SU-DHL-6 (cell line): ENCODE measurements around the gene CUBN.

ENCODE experiments used
- H2AFZ ChIP-seq: fragments of 200-600 bp; sonication (generic); 2 replicates; pipeline ENCODE4 v1.6.1; 2014; ENCODE audit warnings: low read depth, mild to moderate bottlenecking, moderate library complexity, mixed read lengths, antibody characterized with exemption, low read length; ENCODE audit not compliant: severe bottlenecking
- H3F3A ChIP-seq: fragments of 200-600 bp; shearing (Covaris generic); 2 replicates; pipeline ENCODE4 v1.6.0; 2016; ENCODE audit warnings: antibody characterized with exemption, mild to moderate bottlenecking; ENCODE audit not compliant: insufficient read depth
- H3K27ac ChIP-seq: fragments of 200-600 bp; sonication (generic); 2 replicates; pipeline ENCODE4 v1.5.1; 2016; ENCODE audit warnings: low read depth, mild to moderate bottlenecking, low read length, moderate library complexity, mixed read lengths
- H3K27me3 ChIP-seq: fragments of 200-600 bp; sonication (generic), shearing (Covaris generic); 2 replicates; pipeline ENCODE4 v1.6.0; 2014; ENCODE audit warnings: mild to moderate bottlenecking, low read length
- H3K36me3 ChIP-seq: fragments of 200-600 bp; sonication (generic); 2 replicates; pipeline ENCODE4 v1.6.1; 2014; ENCODE audit warnings: mild to moderate bottlenecking, low read length, mixed read lengths
- H3K4me2 ChIP-seq: fragments of 300-600, 200-600 bp; shearing (Covaris generic), sonication (generic); 2 replicates; pipeline ENCODE4 v1.6.0; 2014; ENCODE audit warnings: low read length, low read depth, mild to moderate bottlenecking; ENCODE audit not compliant: poor library complexity, severe bottlenecking
- H3K4me3 ChIP-seq: fragments of 200-600 bp; sonication (generic); 2 replicates; pipeline ENCODE4 v1.5.1; 2014; ENCODE audit warnings: antibody characterized with exemption, low read length, mild to moderate bottlenecking, mixed read lengths; ENCODE audit not compliant: insufficient read depth, poor library complexity, severe bottlenecking
- H3K79me2 ChIP-seq: fragments of 200-600 bp; sonication (generic); 2 replicates; pipeline ENCODE4 v1.6.1; 2014; ENCODE audit warnings: mild to moderate bottlenecking, low read length, moderate library complexity; ENCODE audit not compliant: insufficient read depth
- H3K9ac ChIP-seq: fragments of 200-600 bp; sonication (generic); 2 replicates; pipeline ENCODE4 v1.7.0; 2014; ENCODE audit warnings: mild to moderate bottlenecking, low read length
- H3K9me2 ChIP-seq: fragments of 200-600 bp; sonication (generic); replicated peaks from 2 replicates; pipeline ENCODE4 v1.6.1; 2014; ENCODE audit warnings: low read length; ENCODE audit not compliant: insufficient read depth
- H3K9me3 ChIP-seq: fragments of 200-600 bp; sonication (generic); 2 replicates; pipeline ENCODE4 v1.6.1; 2014; ENCODE audit warnings: low read length, mixed read lengths; ENCODE audit not compliant: insufficient read depth
- H4K20me1 ChIP-seq: fragments of 200-600 bp; sonication (generic); 2 replicates; pipeline ENCODE4 v1.6.1; 2014; ENCODE audit warnings: low read depth, mild to moderate bottlenecking, antibody characterized with exemption, low read length, moderate library complexity, mixed read lengths
- EZH2phosphoT487 ChIP-seq: fragments of 200-600 bp; sonication (generic), shearing (Covaris generic); conservative IDR thresholded peaks from 2 replicates; pipeline ENCODE4 v1.6.1; 2018; ENCODE audit warnings: mild to moderate bottlenecking, antibody characterized with exemption, low read length, moderate library complexity, mixed read lengths
- TF ChIP-seq, protein P1 (sequence below): fragments of 200-600 bp; sonication (generic); IDR thresholded peaks from one replicate; pipeline ENCODE4 v1.5.1; 2017; ENCODE audit warnings: antibody characterized with exemption, mild to moderate bottlenecking, low read length, moderate library complexity; ENCODE audit not compliant: insufficient read depth, poor library complexity, severe bottlenecking

Gene CUBN

DNA sequence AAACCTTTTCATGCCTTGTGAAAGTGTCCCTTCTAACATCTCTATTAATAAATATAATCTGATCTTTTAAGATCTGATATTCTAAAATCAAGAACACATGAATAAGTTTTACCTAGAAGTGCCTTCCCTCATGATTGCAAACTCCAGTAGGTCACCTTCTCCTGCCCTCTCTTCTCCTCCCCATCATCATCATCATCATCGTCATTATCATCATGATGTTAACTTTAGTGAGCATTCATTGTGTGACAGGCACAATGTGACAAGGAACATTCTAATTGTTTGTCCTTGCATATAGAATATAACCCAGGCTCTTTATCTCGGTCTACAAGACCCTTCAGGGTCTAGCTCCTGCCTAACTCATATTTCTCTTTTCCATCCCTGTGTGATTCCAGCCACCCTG lies 51.7 kb downstream of the CUBN start:
- Histone ChIP-seq H3K9ac (no peak overlapping the region), H3K9me3 (no peaks in the 10 kb centered on the region), H4K20me1 (no peaks in the 10 kb centered on the region), H3K79me2 (no peaks in the 10 kb centered on the region), H3K4me2 (no peak overlapping the region), H3K4me3 (no peak overlapping the region), H3F3A (no peaks in the 10 kb centered on the region), H3K9me2 (no peaks in the 10 kb centered on the region), H3K36me3 (no peaks in the 10 kb centered on the region), H2AFZ (no peak overlapping the region), H3K27me3 (no peaks in the 10 kb centered on the region), H3K27ac (no peak overlapping the region)
- TF ChIP-seq, protein P1, sequence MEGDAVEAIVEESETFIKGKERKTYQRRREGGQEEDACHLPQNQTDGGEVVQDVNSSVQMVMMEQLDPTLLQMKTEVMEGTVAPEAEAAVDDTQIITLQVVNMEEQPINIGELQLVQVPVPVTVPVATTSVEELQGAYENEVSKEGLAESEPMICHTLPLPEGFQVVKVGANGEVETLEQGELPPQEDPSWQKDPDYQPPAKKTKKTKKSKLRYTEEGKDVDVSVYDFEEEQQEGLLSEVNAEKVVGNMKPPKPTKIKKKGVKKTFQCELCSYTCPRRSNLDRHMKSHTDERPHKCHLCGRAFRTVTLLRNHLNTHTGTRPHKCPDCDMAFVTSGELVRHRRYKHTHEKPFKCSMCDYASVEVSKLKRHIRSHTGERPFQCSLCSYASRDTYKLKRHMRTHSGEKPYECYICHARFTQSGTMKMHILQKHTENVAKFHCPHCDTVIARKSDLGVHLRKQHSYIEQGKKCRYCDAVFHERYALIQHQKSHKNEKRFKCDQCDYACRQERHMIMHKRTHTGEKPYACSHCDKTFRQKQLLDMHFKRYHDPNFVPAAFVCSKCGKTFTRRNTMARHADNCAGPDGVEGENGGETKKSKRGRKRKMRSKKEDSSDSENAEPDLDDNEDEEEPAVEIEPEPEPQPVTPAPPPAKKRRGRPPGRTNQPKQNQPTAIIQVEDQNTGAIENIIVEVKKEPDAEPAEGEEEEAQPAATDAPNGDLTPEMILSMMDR = no peak
- TF ChIP-seq EZH2phosphoT487 = no peak

DNA sequence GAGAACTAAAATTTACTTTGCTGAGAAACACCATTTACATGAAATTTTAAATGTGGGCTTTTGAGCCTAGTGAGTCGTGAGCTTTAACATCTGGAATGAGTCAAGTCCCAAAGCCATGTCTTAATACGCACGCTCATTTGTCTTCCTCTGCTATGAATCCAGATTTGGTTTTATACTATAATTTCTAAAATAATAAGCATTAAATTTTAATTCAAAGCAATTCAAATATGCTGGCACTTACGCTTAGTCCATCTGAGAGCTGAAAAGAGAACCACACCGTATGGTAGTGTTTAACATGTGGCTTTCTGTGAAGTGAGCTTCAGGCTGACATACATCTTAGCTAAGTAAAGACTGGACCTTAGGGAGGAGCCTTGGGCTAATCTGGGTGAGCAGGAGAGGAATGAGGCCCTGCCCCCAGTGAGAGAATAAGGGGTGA lies 52.2 kb downstream of the CUBN start:
- Histone ChIP-seq H3K9me2 (no peaks in the 10 kb centered on the region), H3K27me3 (no peaks in the 10 kb centered on the region), H3K27ac (no peak overlapping the region), H3K4me3 (no peak overlapping the region), H3K36me3 (no peaks in the 10 kb centered on the region), H3K79me2 (no peaks in the 10 kb centered on the region), H3K4me2 (no peak overlapping the region), H2AFZ (no peak overlapping the region), H3F3A (no peaks in the 10 kb centered on the region), H4K20me1 (no peaks in the 10 kb centered on the region), H3K9ac (no peak overlapping the region), H3K9me3 (no peaks in the 10 kb centered on the region)
- no peak for TF ChIP-seq EZH2phosphoT487
- TF ChIP-seq, protein P1 = no peak

DNA sequence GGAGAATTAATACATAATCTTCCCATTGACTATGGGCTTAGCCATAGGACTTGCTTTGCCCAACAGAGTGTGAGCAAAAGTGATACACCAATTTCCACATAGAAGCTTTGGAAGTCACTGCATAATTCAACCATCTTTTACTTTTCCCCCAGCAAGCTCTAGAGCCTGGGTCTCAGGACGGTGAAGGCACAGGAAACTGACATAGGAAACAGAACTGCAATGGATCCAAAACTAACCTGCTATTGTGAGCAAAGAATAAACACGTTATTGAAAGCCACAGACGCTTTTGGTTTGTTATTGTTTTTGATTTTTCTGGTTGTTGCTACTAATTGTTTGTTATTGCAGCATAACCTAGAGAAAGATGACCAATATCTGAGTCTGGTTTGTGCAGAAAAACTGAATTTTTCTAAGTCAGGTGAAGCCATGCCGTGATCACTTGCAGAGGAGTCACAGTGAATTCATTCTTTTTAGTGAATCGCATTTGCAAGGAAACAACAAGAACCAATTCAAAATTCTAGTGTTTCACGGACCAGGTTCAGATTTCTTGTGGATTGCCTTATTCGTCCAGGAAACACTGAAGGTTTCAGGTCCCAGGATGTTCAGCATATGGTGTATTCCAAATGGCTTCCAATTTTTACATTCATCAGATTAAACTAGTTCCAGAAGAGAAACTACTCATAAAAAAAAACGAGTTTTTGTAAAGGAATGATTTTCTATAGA lies 52.8 kb downstream of the CUBN start:
- Histone ChIP-seq H3K27me3 (no peaks in the 10 kb centered on the region), H3K4me3 (no peak overlapping the region), H3K4me2 (no peak overlapping the region), H3K36me3 (no peaks in the 10 kb centered on the region), H3K9ac (no peak overlapping the region), H3F3A (no peaks in the 10 kb centered on the region), H2AFZ (no peak overlapping the region), H4K20me1 (no peaks in the 10 kb centered on the region), H3K9me3 (no peaks in the 10 kb centered on the region), H3K27ac (no peak overlapping the region), H3K79me2 (no peaks in the 10 kb centered on the region), H3K9me2 (no peaks in the 10 kb centered on the region)
- TF ChIP-seq EZH2phosphoT487 = no peak
- TF ChIP-seq, protein P1 = no peak
